Calu3 (cell line): ENCODE measurements around the gene SLC19A2. TPM values are rescaled to one million over a fixed set of nuclear protein-coding genes. Genes with fewer than 3 reads are reported as not detected.

Experiments used
- BruUV-seq: library from RNA; stranded (reverse); fragments of 400-500 nt; replicated peaks from 2 replicates; lab custom pipeline; 2021; lab: Mats Ljungman, UMichigan
- CTCF ChIA-PET: fragments of 300-600 bp; sonication (Branson Sonifier 250); formaldehyde crosslinking; loops from one replicate; lab custom pipeline; 2022; ENCODE audit warnings: antibody characterized with exemption; lab: Charles Lee
- DNase-seq: peaks from one replicate; pipeline ENCODE4 v3.0.0; 2022
- H3K27ac Mint-ChIP-seq: one replicate; pipeline ENCODE4 v1.8.0; 2022; ENCODE audit warnings: mixed read lengths; ENCODE audit not compliant: unreplicated experiment
- H3K27me3 Mint-ChIP-seq: one replicate; pipeline ENCODE4 v1.8.0; 2022; ENCODE audit warnings: mixed read lengths; ENCODE audit not compliant: unreplicated experiment
- H3K36me3 Mint-ChIP-seq: one replicate; pipeline ENCODE4 v1.8.0; 2022; ENCODE audit warnings: mild to moderate bottlenecking, moderate library complexity, mixed read lengths; ENCODE audit not compliant: insufficient read depth, unreplicated experiment
- H3K4me1 Mint-ChIP-seq: one replicate; pipeline ENCODE4 v1.8.0; 2022; ENCODE audit warnings: mild to moderate bottlenecking, low read depth, mixed read lengths; ENCODE audit not compliant: unreplicated experiment
- H3K4me3 Mint-ChIP-seq: one replicate; pipeline ENCODE4 v1.8.0; 2022; ENCODE audit warnings: mild to moderate bottlenecking, low read depth, moderate library complexity, mixed read lengths; ENCODE audit not compliant: unreplicated experiment
- H3K9me3 Mint-ChIP-seq: one replicate; pipeline ENCODE4 v1.8.0; 2022; ENCODE audit warnings: low read depth, mixed read lengths; ENCODE audit not compliant: unreplicated experiment
- intact Hi-C: fragments of 100-400 bp; cut with micrococcal nuclease; formaldehyde crosslinking; loops from one replicate; pipeline ENCODE4 v1.10.0; 2022; ENCODE audit not compliant: unreplicated experiment
- total RNA-seq: library from RNA; stranded (reverse); gene quantifications from 2 replicates; pipeline ENCODE4 v1.2.3, GENCODE V29; 2022
- TF ChIP-seq, protein P1 (sequence below): fragments of 200-600 bp; IDR thresholded peaks from one replicate; pipeline ENCODE4 v1.8.0; 2022; ENCODE audit warnings: antibody characterized with exemption; ENCODE audit not compliant: unreplicated experiment

SLC19A2 gene
- total RNA-seq, 1 experiment from 2014 or later: 22.0 TPM

DNA sequence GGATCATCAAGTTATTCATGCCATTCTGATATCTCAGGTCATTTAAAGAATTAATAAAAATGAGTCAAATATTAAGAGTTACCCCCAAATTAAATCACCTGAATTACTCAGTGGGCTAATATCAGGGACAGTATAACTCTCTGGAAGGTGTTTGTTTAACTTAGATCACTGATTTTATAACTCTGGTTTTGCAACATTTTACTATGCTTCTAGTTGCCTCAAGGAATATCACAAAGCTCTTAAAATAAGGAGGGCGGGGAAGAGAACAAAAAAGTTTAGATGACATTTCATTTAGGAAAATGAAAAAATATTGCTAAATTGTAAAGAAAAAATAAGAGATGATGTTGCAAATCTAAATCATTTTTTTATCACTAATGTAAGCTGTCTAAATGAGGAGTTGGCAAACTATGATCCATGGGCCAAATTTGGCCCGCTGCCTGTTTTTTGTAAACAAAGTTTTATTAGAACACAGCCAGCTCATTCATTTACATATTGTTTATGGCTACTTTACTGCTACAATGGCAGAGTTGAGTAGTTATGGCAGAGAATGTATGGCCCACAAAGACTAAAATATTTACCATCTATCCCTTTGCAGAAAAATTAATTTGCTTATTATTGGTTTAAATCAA lies 31.9 kb upstream of the SLC19A2 start:
- TF ChIP-seq, protein P1, sequence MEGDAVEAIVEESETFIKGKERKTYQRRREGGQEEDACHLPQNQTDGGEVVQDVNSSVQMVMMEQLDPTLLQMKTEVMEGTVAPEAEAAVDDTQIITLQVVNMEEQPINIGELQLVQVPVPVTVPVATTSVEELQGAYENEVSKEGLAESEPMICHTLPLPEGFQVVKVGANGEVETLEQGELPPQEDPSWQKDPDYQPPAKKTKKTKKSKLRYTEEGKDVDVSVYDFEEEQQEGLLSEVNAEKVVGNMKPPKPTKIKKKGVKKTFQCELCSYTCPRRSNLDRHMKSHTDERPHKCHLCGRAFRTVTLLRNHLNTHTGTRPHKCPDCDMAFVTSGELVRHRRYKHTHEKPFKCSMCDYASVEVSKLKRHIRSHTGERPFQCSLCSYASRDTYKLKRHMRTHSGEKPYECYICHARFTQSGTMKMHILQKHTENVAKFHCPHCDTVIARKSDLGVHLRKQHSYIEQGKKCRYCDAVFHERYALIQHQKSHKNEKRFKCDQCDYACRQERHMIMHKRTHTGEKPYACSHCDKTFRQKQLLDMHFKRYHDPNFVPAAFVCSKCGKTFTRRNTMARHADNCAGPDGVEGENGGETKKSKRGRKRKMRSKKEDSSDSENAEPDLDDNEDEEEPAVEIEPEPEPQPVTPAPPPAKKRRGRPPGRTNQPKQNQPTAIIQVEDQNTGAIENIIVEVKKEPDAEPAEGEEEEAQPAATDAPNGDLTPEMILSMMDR: no peak

DNA sequence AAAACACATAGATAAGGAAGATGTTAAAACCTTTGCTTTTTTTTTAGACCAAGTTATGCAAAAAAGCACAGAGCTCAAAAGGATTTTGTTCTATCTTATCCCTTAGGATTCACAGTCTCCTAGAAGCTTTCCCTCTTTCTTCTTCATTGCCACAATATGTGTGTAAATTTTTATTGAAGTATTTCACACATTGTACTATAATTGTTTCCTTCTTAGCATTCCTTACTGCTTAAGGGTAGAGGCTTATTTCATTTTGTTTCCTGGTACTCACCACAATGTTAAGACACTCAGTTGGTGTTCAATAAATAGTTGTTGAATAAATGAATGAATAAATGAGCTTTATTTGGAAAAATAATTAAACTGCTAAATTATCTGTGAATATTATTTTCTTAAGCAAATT lies 29.9 kb upstream of the SLC19A2 start:
- CTCF ChIA-PET: interaction anchor here (0.9 kb wide), 1 partner anchor 8 kb away, joined by 3 read pairs; no protein-coding TSS in a partner anchor
- no peak for DNase-seq
- H3K27ac Mint-ChIP-seq: no peak overlapping the region
- H3K4me3 Mint-ChIP-seq: no peak overlapping the region
- no peaks in the 10 kb centered on the region for H3K9me3 Mint-ChIP-seq
- H3K36me3 Mint-ChIP-seq: peaks cover 10% of the 10 kb centered on the region
- H3K4me1 Mint-ChIP-seq: peaks cover 60% of the 10 kb centered on the region
- no TSS peak for BruUV-seq
- H3K27me3 Mint-ChIP-seq: no peaks in the 10 kb centered on the region
- TF ChIP-seq, protein P1: no peak
- intact Hi-C loops: no loop called here

More for the DNA sequence above, 31.9 kb upstream of the SLC19A2 start:
- no TSS peak for BruUV-seq
- Mint-ChIP-seq H3K4me1 (peaks cover 39% of the 10 kb centered on the region), H3K36me3 (no peaks in the 10 kb centered on the region), H3K4me3 (no peak overlapping the region), H3K27me3 (no peaks in the 10 kb centered on the region), H3K9me3 (no peaks in the 10 kb centered on the region), H3K27ac (no peak overlapping the region)
- DNase-seq: no peak
- intact Hi-C loops: no loop called here
- CTCF ChIA-PET: no interaction called here

DNA sequence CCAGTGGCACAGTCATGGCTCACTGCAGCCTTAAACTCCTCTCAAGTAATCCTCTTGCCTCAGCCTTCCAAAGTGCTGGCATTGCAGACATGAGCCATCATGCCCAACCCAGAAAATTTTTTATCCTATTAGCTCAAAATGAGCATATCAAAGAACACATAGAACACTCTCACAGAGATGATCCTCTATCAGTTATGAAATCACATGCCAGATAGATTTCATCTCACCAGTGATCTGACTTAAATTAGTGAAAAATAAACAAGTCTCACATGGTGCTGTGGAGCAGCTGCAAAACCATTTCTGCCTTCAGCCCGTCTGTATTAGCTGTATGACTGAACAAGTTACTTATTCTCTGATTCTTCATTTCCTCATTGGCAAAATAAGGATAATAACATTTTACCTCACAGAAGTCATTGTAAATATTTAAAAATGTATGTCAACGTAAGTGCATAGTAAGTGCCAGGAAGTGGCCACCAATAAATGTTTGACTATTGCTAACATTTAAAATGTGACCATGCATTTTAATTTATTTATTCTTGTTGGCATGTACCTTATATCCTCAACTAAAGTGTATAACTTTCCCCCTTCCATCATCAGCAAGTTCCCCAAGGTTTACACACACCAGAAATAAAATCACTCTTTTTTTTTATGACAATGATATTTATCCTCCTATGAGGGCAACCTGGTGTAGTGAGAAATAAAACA lies 29.0 kb upstream of the SLC19A2 start:
- H3K4me1 Mint-ChIP-seq: peaks cover 69% of the 10 kb centered on the region
- no TSS peak for BruUV-seq

DNA sequence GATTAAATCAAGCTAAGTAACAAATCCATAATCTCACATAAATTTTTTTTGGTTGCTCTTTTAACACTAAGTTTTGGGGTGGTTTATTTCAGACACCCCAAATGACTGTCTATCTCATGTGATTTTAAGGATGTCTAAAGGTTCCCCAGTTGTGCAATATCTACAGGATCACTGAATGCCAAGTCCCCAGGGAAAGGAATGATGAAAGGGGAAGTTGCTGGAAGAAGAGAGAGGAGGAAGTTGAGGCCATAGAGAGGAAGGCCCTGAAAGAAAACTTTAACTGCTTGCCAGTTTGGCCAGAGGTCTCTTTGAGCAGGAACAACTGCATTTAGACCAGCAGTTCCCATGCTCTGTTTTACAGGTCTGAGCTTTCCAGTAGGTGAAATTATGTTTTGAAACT lies 27.5 kb upstream of the SLC19A2 start:
- no TSS peak for BruUV-seq
- H3K36me3 Mint-ChIP-seq: peaks cover 10% of the 10 kb centered on the region
- peaks cover 76% of the 10 kb centered on the region for H3K4me1 Mint-ChIP-seq
- TF ChIP-seq, protein P1: no peak
- intact Hi-C loops: no loop called here
- H3K4me3 Mint-ChIP-seq: no peak overlapping the region
- CTCF ChIA-PET: no interaction called here
- H3K27me3 Mint-ChIP-seq: no peaks in the 10 kb centered on the region
- no peak for DNase-seq
- no peaks in the 10 kb centered on the region for H3K9me3 Mint-ChIP-seq
- peak overlapping the region; percentile 40 for H3K27ac Mint-ChIP-seq

More for the DNA sequence above, 29.0 kb upstream of the SLC19A2 start:
- no peak overlapping the region for H3K4me3 Mint-ChIP-seq
- no peak overlapping the region for H3K27ac Mint-ChIP-seq
- H3K36me3 Mint-ChIP-seq: peaks cover 10% of the 10 kb centered on the region
- intact Hi-C loops: no loop called here
- no peaks in the 10 kb centered on the region for H3K9me3 Mint-ChIP-seq
- CTCF ChIA-PET: interaction anchor here (0.5 kb wide), 1 partner anchor 89 kb away, joined by 3 read pairs; no protein-coding TSS in a partner anchor
- DNase-seq: no peak
- no peaks in the 10 kb centered on the region for H3K27me3 Mint-ChIP-seq
- TF ChIP-seq, protein P1: no peak
